ENCODE measurements around the gene WIZ. TPM values are rescaled to one million over a fixed set of nuclear protein-coding genes. Genes with fewer than 3 reads are reported as not detected.
"Not testable (repeated sequence)": the region's sequence is repeated elsewhere in the genome, so short reads cannot be mapped to it uniquely, and the experiment has no call there.

WIZ gene
- total and polyA plus RNA-seq, 10 donors = 6.6 to 33.7 (median 24.8) TPM

- intact Hi-C loops (cut with DNase I; ENCODE audit: low total_unique reads) = no loop called here
- TF ChIP-seq POLR2A (IDR thresholded peaks at IDR 0.05) = no peak
- TF ChIP-seq CTCF (IDR thresholded peaks at IDR 0.05 in 8 of 11, conservative IDR thresholded peaks at IDR 0.05 in 3 of 11) = no peak
- no peak for TF ChIP-seq POLR2AphosphoS5 (IDR thresholded peaks at IDR 0.05)
- Histone ChIP-seq H3K9me3 (no peaks in the 10 kb centered on the region), H3K4me1 (no peaks in the 10 kb centered on the region), H3K4me3 (no peak overlapping the region), H3K27me3 (replicated peaks in 1 of 7) (peaks cover 0 to 9% (median 0%) of the 10 kb centered on the region in 7 donors), H3K27ac (no peak overlapping the region), H3K36me3 (no peaks in the 10 kb centered on the region)
- no peak for DNase-seq
- WGBS, 5 donors = 93 to 100% (median 100%) methylated on average over 1 of the region's 1 CpG
These were observed 45.4 kb upstream of the WIZ start for GRCh38 chr19:15495151-15495550.

GRCh38 chr19:15488489-15489226 lies 38.9 kb upstream of the WIZ start:
- intact Hi-C loops (cut with DNase I; ENCODE audit: low total_unique reads) = no loop called here
- Histone ChIP-seq H3K27me3 (replicated peaks in 1 of 7) (no peaks in the 10 kb centered on the region), H3K4me1 (no peaks in the 10 kb centered on the region), H3K27ac (no peak overlapping the region), H3K4me3 (no peak overlapping the region), H3K9me3 (peaks cover 0 to 7% (median 0%) of the 10 kb centered on the region in 8 donors), H3K36me3 (no peaks in the 10 kb centered on the region)
- DNase-seq = no peak
- WGBS, 5 donors = 85 to 90% (median 86%) methylated on average over 11 to 13 of the region's 13 CpGs
- no peak for TF ChIP-seq POLR2AphosphoS5 (IDR thresholded peaks at IDR 0.05)
- TF ChIP-seq POLR2A (IDR thresholded peaks at IDR 0.05) = no peak
- TF ChIP-seq CTCF (IDR thresholded peaks at IDR 0.05 in 8 of 11, conservative IDR thresholded peaks at IDR 0.05 in 3 of 11) = no peak

GRCh38 chr19:15487038-15487437 lies 37.3 kb upstream of the WIZ start:
- Histone ChIP-seq H3K4me1 (no peaks in the 10 kb centered on the region), H3K4me3 (no peak overlapping the region), H3K27me3 (replicated peaks in 1 of 7) (no peaks in the 10 kb centered on the region), H3K9me3 (peaks cover 0 to 7% (median 0%) of the 10 kb centered on the region in 8 donors), H3K27ac (no peak overlapping the region), H3K36me3 (no peaks in the 10 kb centered on the region)
- 89 to 96% (median 95%) methylated on average over 4 of the region's 4 CpGs for WGBS, 5 donors
- no peak for DNase-seq
- no peak for TF ChIP-seq POLR2A (IDR thresholded peaks at IDR 0.05)
- no peak for TF ChIP-seq CTCF (IDR thresholded peaks at IDR 0.05 in 8 of 11, conservative IDR thresholded peaks at IDR 0.05 in 3 of 11)
- TF ChIP-seq POLR2AphosphoS5 (IDR thresholded peaks at IDR 0.05) = no peak
- intact Hi-C loops (cut with DNase I; ENCODE audit: low total_unique reads) = no loop called here

- H3K4me3 ChIP-seq; intact Hi-C loops (cut with DNase I; ENCODE audit: low total_unique reads); H3K36me3 ChIP-seq; DNase-seq; H3K27ac ChIP-seq; H3K4me1 ChIP-seq; H3K9me3 ChIP-seq; H3K27me3 ChIP-seq (replicated peaks in 1 of 7): not testable (repeated sequence)
- WGBS, 5 donors = 93 to 97% (median 96%) methylated on average over 5 of the region's 5 CpGs
These were observed 36.0 kb upstream of the WIZ start for GRCh38 chr19:15485768-15486167.

GRCh38 chr19:15480996-15481395 lies 31.2 kb upstream of the WIZ start:
- DNase-seq; H3K4me1 ChIP-seq; H3K36me3 ChIP-seq; H3K27me3 ChIP-seq (replicated peaks in 1 of 7); intact Hi-C loops (cut with DNase I; ENCODE audit: low total_unique reads); H3K9me3 ChIP-seq; H3K4me3 ChIP-seq; H3K27ac ChIP-seq: not testable (repeated sequence)
- WGBS, 5 donors = 87 to 95% (median 89%) methylated on average over 7 of the region's 7 CpGs

Measured in spleen (tissue), 11 donors.